Stimulated activated CD4-positive, alpha-beta T cell treated with anti-CD3 and anti-CD28 coated beads, Interleukin-1b, Interleukin-23, amount 100 ng/mL, for 1 hour (primary cell): ENCODE measurements around the gene CERS2.
"Not testable (repeated sequence)": the region's sequence is repeated elsewhere in the genome, so short reads cannot be mapped to it uniquely, and the experiment has no call there.

Source experiments
- DNase-seq, 2 donors: peaks; one replicate each; pipeline ENCODE4 v3.0.0-alpha.2; 2020; ENCODE audit warnings: low read depth in 2 of 2

The CERS2 gene

GRCh38 chr1:150970808-150971582 lies 3.6 kb downstream of the CERS2 start:
- DNase-seq, result no peak

GRCh38 chr1:150969626-150970025 lies 5.0 kb downstream of the CERS2 start:
- DNase-seq, result no peak

- DNase-seq, result no peak
These were observed 6.1 kb downstream of the CERS2 start for GRCh38 chr1:150968491-150968890.

- DNase-seq, result no peak
These were observed 6.7 kb downstream of the CERS2 start for GRCh38 chr1:150967936-150968335.

- no peak for DNase-seq
These were observed 8.6 kb downstream of the CERS2 start for GRCh38 chr1:150966011-150966410.

- no peak for DNase-seq
These were observed 9.0 kb downstream of the CERS2 start for GRCh38 chr1:150965605-150966004.

- no peak for DNase-seq
These were observed 10.5 kb downstream of the CERS2 start for GRCh38 chr1:150964164-150964489.

GRCh38 chr1:150963321-150964163 lies 11.1 kb downstream of the CERS2 start:
- no peak for DNase-seq

GRCh38 chr1:150961756-150962155 lies 12.9 kb downstream of the CERS2 start:
- no peak for DNase-seq

- no peak for DNase-seq
These were observed 14.0 kb downstream of the CERS2 start for GRCh38 chr1:150960646-150961045.

GRCh38 chr1:150957666-150958065 lies 17.0 kb downstream of the CERS2 start:
- DNase-seq, result no peak

- DNase-seq, result no peak
These were observed 19.4 kb downstream of the CERS2 start for GRCh38 chr1:150955280-150955679.

GRCh38 chr1:150954708-150955107 lies 19.9 kb downstream of the CERS2 start:
- no peak for DNase-seq

- DNase-seq, result no peak
These were observed 29.8 kb downstream of the CERS2 start for GRCh38 chr1:150944856-150945255.

GRCh38 chr1:150931773-150932172 lies 42.9 kb downstream of the CERS2 start:
- no peak for DNase-seq

GRCh38 chr1:150928775-150929174 lies 45.9 kb downstream of the CERS2 start:
- not testable (repeated sequence) for DNase-seq

- no peak for DNase-seq
These were observed 46.3 kb downstream of the CERS2 start for GRCh38 chr1:150928286-150928685.

- no peak for DNase-seq
These were observed 47.0 kb downstream of the CERS2 start for GRCh38 chr1:150927624-150928023.

- DNase-seq, result peak; percentile 81
These were observed 48.4 kb downstream of the CERS2 start, which contains the start of gene SETDB1 for GRCh38 chr1:150926097-150926741. TSS of gene SETDB1 (plus strand) at chr1:150926363. CDS start at chr1:150927715, 1,352 bp downstream.

GRCh38 chr1:150925080-150925479 lies 49.6 kb downstream of the CERS2 start:
- no peak for DNase-seq

GRCh38 chr1:150922519-150922975 lies 52.1 kb downstream of the CERS2 start:
- DNase-seq, result peak; percentile 51 to 56

GRCh38 chr1:150917387-150917786 lies 57.2 kb downstream of the CERS2 start:
- DNase-seq, result no peak
